ENCODE results near the gene BABAM2.

DNA sequence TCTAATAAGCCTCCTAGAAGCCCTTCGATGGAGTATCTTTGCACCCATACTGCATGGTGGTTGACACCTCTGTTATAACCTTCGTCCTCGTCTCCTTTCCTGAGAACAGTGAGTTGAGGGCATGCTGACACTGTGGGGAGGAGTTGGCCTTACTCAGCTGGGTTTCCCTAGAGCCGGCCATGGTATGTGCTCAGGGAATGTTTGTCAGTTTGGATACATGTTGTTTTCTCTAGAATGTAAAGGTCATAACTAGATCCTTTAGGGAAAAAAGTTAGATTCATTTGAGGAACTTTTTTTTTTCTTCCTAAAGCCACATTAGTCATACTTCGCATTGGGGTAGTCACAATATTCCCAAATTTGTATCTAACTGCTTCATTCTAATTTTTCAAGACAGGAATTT, 396.1 kb downstream of the BABAM2 start:
- TF ChIP-seq POLR2A (conservative IDR thresholded peaks at IDR 0.05) (no peak), SRF (CRISPR knock-in tag; IDR thresholded peaks at IDR 0.05) (no peak), TAF1 (IDR thresholded peaks at IDR 0.05; ENCODE audit: control insufficient read depth, extremely low read depth, insufficient read depth, low read length, severe bottlenecking) (no peak), CBX5 (IDR thresholded peaks at IDR 0.05; ENCODE audit: borderline replicate concordance, low read depth) (no peak), EZH2 (IDR thresholded peaks at IDR 0.05; ENCODE audit: borderline replicate concordance, low read depth, low read length) (no peak), RNF2 (IDR thresholded peaks at IDR 0.05) (no peak)
- TF ChIP-seq, protein P1, sequence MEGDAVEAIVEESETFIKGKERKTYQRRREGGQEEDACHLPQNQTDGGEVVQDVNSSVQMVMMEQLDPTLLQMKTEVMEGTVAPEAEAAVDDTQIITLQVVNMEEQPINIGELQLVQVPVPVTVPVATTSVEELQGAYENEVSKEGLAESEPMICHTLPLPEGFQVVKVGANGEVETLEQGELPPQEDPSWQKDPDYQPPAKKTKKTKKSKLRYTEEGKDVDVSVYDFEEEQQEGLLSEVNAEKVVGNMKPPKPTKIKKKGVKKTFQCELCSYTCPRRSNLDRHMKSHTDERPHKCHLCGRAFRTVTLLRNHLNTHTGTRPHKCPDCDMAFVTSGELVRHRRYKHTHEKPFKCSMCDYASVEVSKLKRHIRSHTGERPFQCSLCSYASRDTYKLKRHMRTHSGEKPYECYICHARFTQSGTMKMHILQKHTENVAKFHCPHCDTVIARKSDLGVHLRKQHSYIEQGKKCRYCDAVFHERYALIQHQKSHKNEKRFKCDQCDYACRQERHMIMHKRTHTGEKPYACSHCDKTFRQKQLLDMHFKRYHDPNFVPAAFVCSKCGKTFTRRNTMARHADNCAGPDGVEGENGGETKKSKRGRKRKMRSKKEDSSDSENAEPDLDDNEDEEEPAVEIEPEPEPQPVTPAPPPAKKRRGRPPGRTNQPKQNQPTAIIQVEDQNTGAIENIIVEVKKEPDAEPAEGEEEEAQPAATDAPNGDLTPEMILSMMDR (IDR thresholded peaks at IDR 0.05 in 2 of 3, conservative IDR thresholded peaks at IDR 0.05 in 1 of 3; ENCODE audit: insufficient read depth in 2 of 3, low read depth in 1 of 3, low read length in 3 of 3) = no peak
